BLaER1 (cell line): ENCODE results near the gene MEN1.

Source experiments
- H3K27ac ChIP-seq: shearing (Covaris generic); formaldehyde crosslinking; 2 replicates; pipeline ENCODE4 v1.8.1; 2022
- H3K27me3 ChIP-seq: shearing (Covaris generic); formaldehyde crosslinking; 2 replicates; pipeline ENCODE4 v1.8.1; 2022
- H3K36me3 ChIP-seq: shearing (Covaris generic); formaldehyde crosslinking; 2 replicates; pipeline ENCODE4 v1.8.1; 2022
- H3K4me1 ChIP-seq: shearing (Covaris generic); formaldehyde crosslinking; 2 replicates; pipeline ENCODE4 v1.8.1; 2022
- H3K4me2 ChIP-seq: shearing (Covaris generic); formaldehyde crosslinking; 2 replicates; pipeline ENCODE4 v1.8.1; 2022
- H3K4me3 ChIP-seq: shearing (Covaris generic); formaldehyde crosslinking; 2 replicates; pipeline ENCODE4 v1.8.1; 2022
- H3K9ac ChIP-seq: shearing (Covaris generic); formaldehyde crosslinking; 2 replicates; pipeline ENCODE4 v1.8.1; 2022
- H3K9me3 ChIP-seq: shearing (Covaris generic); formaldehyde crosslinking; 2 replicates; pipeline ENCODE4 v1.8.1; 2022
- H4K20me1 ChIP-seq: shearing (Covaris generic); formaldehyde crosslinking; 2 replicates; pipeline ENCODE4 v1.8.1; 2022
- Cebpa-rat ChIP-seq: shearing (Covaris generic); IDR thresholded peaks from 2 replicates; pipeline ENCODE4 v1.8.1; 2022

Gene MEN1

GRCh38 chr11:64839887-64840782 is 29.8 kb upstream of the MEN1 start:
- H3K4me3 ChIP-seq, result no peak overlapping the region
- H4K20me1 ChIP-seq, result peaks cover 20% of the 10 kb centered on the region; the same call in 1 of the 2 replicates
- peaks cover 10% of the 10 kb centered on the region for H3K27me3 ChIP-seq
- H3K9ac ChIP-seq, result no peak overlapping the region
- H3K4me2 ChIP-seq, result no peak overlapping the region
- no peak overlapping the region for H3K27ac ChIP-seq
- H3K9me3 ChIP-seq, result no peaks in the 10 kb centered on the region
- peaks cover 51% of the 10 kb centered on the region for H3K4me1 ChIP-seq
- TF ChIP-seq Cebpa-rat, result no peak
- no peaks in the 10 kb centered on the region for H3K36me3 ChIP-seq

GRCh38 chr11:64839335-64839734 is 29.0 kb upstream of the MEN1 start:
- Histone ChIP-seq H3K27ac (no peak overlapping the region), H4K20me1 (peaks cover 20% of the 10 kb centered on the region; the same call in 1 of the 2 replicates), H3K9ac (no peak overlapping the region), H3K9me3 (no peaks in the 10 kb centered on the region), H3K4me1 (peaks cover 46% of the 10 kb centered on the region), H3K36me3 (no peaks in the 10 kb centered on the region), H3K4me3 (no peak overlapping the region), H3K27me3 (peaks cover 9% of the 10 kb centered on the region), H3K4me2 (no peak overlapping the region)
- no peak for TF ChIP-seq Cebpa-rat

- H3K27ac ChIP-seq, result no peak overlapping the region
- no peak for TF ChIP-seq Cebpa-rat
- peaks cover 20% of the 10 kb centered on the region; the same call in 1 of the 2 replicates for H4K20me1 ChIP-seq
- H3K4me1 ChIP-seq, result peaks cover 41% of the 10 kb centered on the region
- no peak overlapping the region for H3K9ac ChIP-seq
- no peak overlapping the region for H3K4me2 ChIP-seq
- no peaks in the 10 kb centered on the region for H3K9me3 ChIP-seq
- no peak overlapping the region for H3K4me3 ChIP-seq
- H3K27me3 ChIP-seq, result peaks cover 4% of the 10 kb centered on the region
- no peaks in the 10 kb centered on the region; the same call in 1 of the 2 replicates for H3K36me3 ChIP-seq
Observed at GRCh38 chr11:64838600-64839334, 28.4 kb upstream of the MEN1 start.

GRCh38 chr11:64837887-64838351 is 27.6 kb upstream of the MEN1 start:
- H3K36me3 ChIP-seq, result no peaks in the 10 kb centered on the region; the same call in 1 of the 2 replicates

GRCh38 chr11:64836448-64837072 is 26.2 kb upstream of the MEN1 start:
- Histone ChIP-seq H3K27me3 (no peaks in the 10 kb centered on the region), H3K4me3 (no peak overlapping the region), H3K27ac (no peak overlapping the region), H4K20me1 (peaks cover 16% of the 10 kb centered on the region; the same call in 1 of the 2 replicates), H3K36me3 (no peaks in the 10 kb centered on the region; the same call in 1 of the 2 replicates), H3K9me3 (no peaks in the 10 kb centered on the region), H3K4me1 (peaks cover 39% of the 10 kb centered on the region), H3K9ac (no peak overlapping the region), H3K4me2 (peak overlapping the region; percentile 86)
- no peak for TF ChIP-seq Cebpa-rat

More at GRCh38 chr11:64837887-64838351, 27.6 kb upstream of the MEN1 start:
- peak overlapping the region; percentile 86 for H3K4me2 ChIP-seq
- H3K9ac ChIP-seq, result no peak overlapping the region
- no peak for TF ChIP-seq Cebpa-rat
- peaks cover 16% of the 10 kb centered on the region; the same call in 1 of the 2 replicates for H4K20me1 ChIP-seq
- H3K4me1 ChIP-seq, result peaks cover 33% of the 10 kb centered on the region
- H3K27ac ChIP-seq, result no peak overlapping the region
- H3K9me3 ChIP-seq, result no peaks in the 10 kb centered on the region
- no peak overlapping the region for H3K4me3 ChIP-seq
- no peaks in the 10 kb centered on the region for H3K27me3 ChIP-seq

- Histone ChIP-seq H3K4me1 (peaks cover 47% of the 10 kb centered on the region), H4K20me1 (peaks cover 16% of the 10 kb centered on the region; the same call in 1 of the 2 replicates), H3K4me3 (no peak overlapping the region), H3K9me3 (no peaks in the 10 kb centered on the region), H3K4me2 (no peak overlapping the region; the same call in 1 of the 2 replicates), H3K36me3 (no peaks in the 10 kb centered on the region; the same call in 1 of the 2 replicates), H3K27ac (no peak overlapping the region), H3K9ac (no peak overlapping the region), H3K27me3 (no peaks in the 10 kb centered on the region)
- TF ChIP-seq Cebpa-rat, result no peak
Observed at GRCh38 chr11:64835616-64836447, 25.5 kb upstream of the MEN1 start.

GRCh38 chr11:64834723-64835615 is 24.6 kb upstream of the MEN1 start:
- no peak overlapping the region for H3K4me3 ChIP-seq
- H3K4me2 ChIP-seq, result no peak overlapping the region; the same call in 1 of the 2 replicates
- H3K9me3 ChIP-seq, result no peaks in the 10 kb centered on the region
- peaks cover 55% of the 10 kb centered on the region for H3K4me1 ChIP-seq
- no peak for TF ChIP-seq Cebpa-rat
- H3K27ac ChIP-seq, result no peak overlapping the region
- no peaks in the 10 kb centered on the region for H3K27me3 ChIP-seq
- H3K9ac ChIP-seq, result no peak overlapping the region
- H3K36me3 ChIP-seq, result no peaks in the 10 kb centered on the region; the same call in 1 of the 2 replicates
- peaks cover 16% of the 10 kb centered on the region; the same call in 1 of the 2 replicates for H4K20me1 ChIP-seq
